RWPE1 (cell line): ENCODE data around the gene AQP2.

Experiments
- CTCF ChIA-PET: fragments of 350-600 bp; sonication (Branson Sonifier 250); formaldehyde crosslinking; extraction: SDS; loops from one replicate; lab custom pipeline; 2021; lab: Yijun Ruan, JAX
- POLR2A ChIA-PET: fragments of 400-600 bp; formaldehyde crosslinking; extraction: SDS; loops from one replicate; lab custom pipeline; 2020; ENCODE audit warnings: antibody characterized with exemption; ENCODE audit not compliant: low non-redundant PET; lab: Yijun Ruan, JAX
- DNase-seq: peaks from one replicate; pipeline ENCODE4 v3.0.0; 2012; ENCODE audit warnings: low spot score
- H3K27ac ChIP-seq: fragments of 450-650 bp; 2 replicates; pipeline ENCODE4 v1.5.1; 2017
- CTCF ChIP-seq: fragments of 450-650 bp; conservative IDR thresholded peaks from 2 replicates; pipeline ENCODE4 v1.5.1; 2017; ENCODE audit warnings: low read depth, mild to moderate bottlenecking

The AQP2 gene

GRCh38 chr12:49917788-49918173 lies 32.8 kb upstream of the AQP2 start:
- POLR2A ChIA-PET = no interaction called here
- TF ChIP-seq CTCF = no peak

GRCh38 chr12:49920241-49920914 lies 30.2 kb upstream of the AQP2 start:
- DNase-seq = no peak
- CTCF ChIA-PET = interaction anchor here (0.7 kb wide), 1 partner anchor 827 kb away, joined by 3 read pairs; no protein-coding TSS in a partner anchor
- no peak for TF ChIP-seq CTCF
- POLR2A ChIA-PET = no interaction called here
- H3K27ac ChIP-seq = no peak overlapping the region

More at GRCh38 chr12:49917788-49918173, 32.8 kb upstream of the AQP2 start:
- CTCF ChIA-PET = no interaction called here
- no peak for DNase-seq
- H3K27ac ChIP-seq = no peak overlapping the region

- POLR2A ChIA-PET = no interaction called here
- no peak for TF ChIP-seq CTCF
- no peak for DNase-seq
- CTCF ChIA-PET = no interaction called here
- no peak overlapping the region for H3K27ac ChIP-seq
These were observed 29.6 kb upstream of the AQP2 start for GRCh38 chr12:49920915-49921286.

GRCh38 chr12:49921299-49921698 lies 29.2 kb upstream of the AQP2 start:
- POLR2A ChIA-PET = no interaction called here
- H3K27ac ChIP-seq = no peak overlapping the region
- CTCF ChIA-PET = no interaction called here
- DNase-seq = no peak
- no peak for TF ChIP-seq CTCF

GRCh38 chr12:49921936-49922335 lies 28.6 kb upstream of the AQP2 start:
- POLR2A ChIA-PET = no interaction called here
- no peak for TF ChIP-seq CTCF
- CTCF ChIA-PET = interaction anchor here (0.9 kb wide), 1 partner anchor 45 kb away, joined by 3 read pairs; no protein-coding TSS in a partner anchor
- H3K27ac ChIP-seq = no peak overlapping the region
- no peak for DNase-seq

GRCh38 chr12:49922349-49923034 lies 28.0 kb upstream of the AQP2 start:
- DNase-seq = no peak
- CTCF ChIA-PET = interaction anchor here (0.6 to 0.9 kb wide), 2 partner anchors 44 to 456 kb away, joined by 3 to 4 read pairs; no protein-coding TSS in a partner anchor
- no peak for TF ChIP-seq CTCF
- POLR2A ChIA-PET = no interaction called here
- H3K27ac ChIP-seq = no peak overlapping the region
